ENCODE results near the gene EZR. TPM values are rescaled to one million over a fixed set of nuclear protein-coding genes. Genes with fewer than 3 reads are reported as not detected.

Gene EZR
- total and polyA plus RNA-seq, 9 of the 15 experiments (the other 6 are each of a cell fraction or from before 2014, with no cell fraction given) = 36.5 to 162 (median 104) TPM

GRCh38 chr6:158762787-158763433, 56.3 kb downstream of the EZR start (continued):
- TF ChIP-seq ZNF318 (IDR thresholded peaks at IDR 0.05; ENCODE audit: borderline replicate concordance in 1 of 2, low read depth in 1 of 2) = peak in 1 of 2 experiments; percentile 13; a peak in 2 of 4 replicates
- no peak for TF ChIP-seq SLC30A9 (CRISPR knock-in tag; IDR thresholded peaks at IDR 0.05)
- TF ChIP-seq RBM17 (IDR thresholded peaks at IDR 0.05; ENCODE audit: borderline replicate concordance, low read depth, low read length) = no peak
- TF ChIP-seq STAT6 (CRISPR knock-in tag; IDR thresholded peaks at IDR 0.05) = no peak
- no peak for TF ChIP-seq PATZ1 (CRISPR knock-in tag; IDR thresholded peaks at IDR 0.05; ENCODE audit: borderline replicate concordance)
- no peak for TF ChIP-seq ATF6 (CRISPR knock-in tag; IDR thresholded peaks at IDR 0.05)
- TF ChIP-seq HINFP (tag; conservative IDR thresholded peaks at IDR 0.05; ENCODE audit: low read depth) = no peak
